GM19467 (cell line): ENCODE measurements around the gene TRPV4.

ENCODE experiments used
- ATAC-seq: cut with Tn5 transposase; IDR thresholded peaks from one replicate; pipeline ENCODE4 v1.9.1; 2021; ENCODE audit warnings: mild to moderate bottlenecking, moderate library complexity; ENCODE audit not compliant: unreplicated experiment

The TRPV4 gene

GRCh38 chr12:109781668-109782325, 51.4 kb downstream of the TRPV4 start:
- ATAC-seq, result no peak

- ATAC-seq, result no peak
Measured at GRCh38 chr12:109779382-109779781, 53.8 kb downstream of the TRPV4 start.

GRCh38 chr12:109778684-109779083, 54.5 kb downstream of the TRPV4 start:
- no peak for ATAC-seq

GRCh38 chr12:109777544-109777943, 55.7 kb downstream of the TRPV4 start:
- ATAC-seq, result no peak

- no peak for ATAC-seq
Measured at GRCh38 chr12:109776624-109777023, 56.6 kb downstream of the TRPV4 start.

GRCh38 chr12:109775172-109775881, 57.9 kb downstream of the TRPV4 start:
- no peak for ATAC-seq

- ATAC-seq, result no peak
Measured at GRCh38 chr12:109773384-109774011, 59.7 kb downstream of the TRPV4 start.

- no peak for ATAC-seq
Measured at GRCh38 chr12:109772622-109773321, 60.4 kb downstream of the TRPV4 start.

- ATAC-seq, result no peak
Measured at GRCh38 chr12:109771746-109772621, 61.2 kb downstream of the TRPV4 start.

GRCh38 chr12:109770861-109771670, 62.1 kb downstream of the TRPV4 start:
- no peak for ATAC-seq

- no peak for ATAC-seq
Measured at GRCh38 chr12:109770104-109770860, 62.9 kb downstream of the TRPV4 start.

GRCh38 chr12:109768901-109769670, 64.1 kb downstream of the TRPV4 start:
- no peak for ATAC-seq

- no peak for ATAC-seq
Measured at GRCh38 chr12:109767991-109768900, 65.0 kb downstream of the TRPV4 start.

GRCh38 chr12:109767456-109767855, 65.7 kb downstream of the TRPV4 start:
- ATAC-seq, result no peak

GRCh38 chr12:109766251-109766778, 66.9 kb downstream of the TRPV4 start:
- ATAC-seq, result no peak

- no peak for ATAC-seq
Measured at GRCh38 chr12:109765446-109765810, 67.8 kb downstream of the TRPV4 start.
